Measurements from ENCODE around the gene S100A2. TPM values are rescaled to one million over a fixed set of nuclear protein-coding genes. Genes with fewer than 3 reads are reported as not detected.

S100A2 gene
- total and polyA plus RNA-seq, 4 donors, result 1.1 to 261 (median 54.8) TPM

DNA sequence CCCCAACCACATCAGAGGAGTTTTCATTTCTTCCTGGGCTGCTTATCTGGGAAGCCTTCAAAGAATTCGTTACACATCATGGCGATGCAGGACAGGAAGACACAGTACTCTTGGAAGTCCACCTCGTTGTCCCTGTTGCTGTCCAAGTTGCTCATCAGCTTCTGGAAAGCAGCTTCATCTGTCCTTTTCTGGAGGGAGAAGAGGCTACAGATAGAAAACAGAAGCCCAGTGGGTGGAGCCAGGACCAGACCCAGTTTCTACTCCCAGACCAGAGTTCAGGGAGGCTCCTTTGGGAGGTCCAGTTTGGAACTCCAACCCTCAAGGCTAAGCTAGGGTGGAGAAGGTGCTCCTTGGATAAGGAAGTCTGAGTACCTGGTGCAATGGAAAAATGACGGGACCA lies 21.9 kb downstream of the S100A2 start:
- H3K4me3 ChIP-seq, result no peak overlapping the region
- H3K9me3 ChIP-seq (ENCODE audit: control insufficient read depth in 4 of 4, insufficient read depth in 3 of 4, low read length in 3 of 4), result no peaks in the 10 kb centered on the region
- ATAC-seq (ENCODE audit: insufficient read depth, low FRiP score), result no peak
- peaks cover 3 to 49% (median 17%) of the 10 kb centered on the region in 5 donors for H3K4me1 ChIP-seq (ENCODE audit: control insufficient read depth in 5 of 5, insufficient read depth in 5 of 5, low read length in 5 of 5)
- WGBS, 2 donors, result 85 to 89% methylated on average over 4 of the region's 4 CpGs
- no peak for DNase-seq
- TF ChIP-seq CTCF (IDR thresholded peaks at IDR 0.05; ENCODE audit: control extremely low read depth, extremely low read depth), result no peak
- H3K27ac ChIP-seq (ENCODE audit: low read depth in 1 of 2, low read length in 1 of 2), result peak overlapping the region in 1 of 2 donors; percentile 44
- H3K36me3 ChIP-seq (ENCODE audit: control insufficient read depth in 4 of 4, insufficient read depth in 4 of 4, low read length in 4 of 4), result peaks cover 0 to 3% (median 0%) of the 10 kb centered on the region in 4 donors
- H3K9ac ChIP-seq (ENCODE audit: insufficient read depth in 1 of 2, low read length in 2 of 2), result no peak overlapping the region
- H3K27me3 ChIP-seq (ENCODE audit: control insufficient read depth in 3 of 3, insufficient read depth in 3 of 3, low read length in 2 of 3), result no peaks in the 10 kb centered on the region

DNA sequence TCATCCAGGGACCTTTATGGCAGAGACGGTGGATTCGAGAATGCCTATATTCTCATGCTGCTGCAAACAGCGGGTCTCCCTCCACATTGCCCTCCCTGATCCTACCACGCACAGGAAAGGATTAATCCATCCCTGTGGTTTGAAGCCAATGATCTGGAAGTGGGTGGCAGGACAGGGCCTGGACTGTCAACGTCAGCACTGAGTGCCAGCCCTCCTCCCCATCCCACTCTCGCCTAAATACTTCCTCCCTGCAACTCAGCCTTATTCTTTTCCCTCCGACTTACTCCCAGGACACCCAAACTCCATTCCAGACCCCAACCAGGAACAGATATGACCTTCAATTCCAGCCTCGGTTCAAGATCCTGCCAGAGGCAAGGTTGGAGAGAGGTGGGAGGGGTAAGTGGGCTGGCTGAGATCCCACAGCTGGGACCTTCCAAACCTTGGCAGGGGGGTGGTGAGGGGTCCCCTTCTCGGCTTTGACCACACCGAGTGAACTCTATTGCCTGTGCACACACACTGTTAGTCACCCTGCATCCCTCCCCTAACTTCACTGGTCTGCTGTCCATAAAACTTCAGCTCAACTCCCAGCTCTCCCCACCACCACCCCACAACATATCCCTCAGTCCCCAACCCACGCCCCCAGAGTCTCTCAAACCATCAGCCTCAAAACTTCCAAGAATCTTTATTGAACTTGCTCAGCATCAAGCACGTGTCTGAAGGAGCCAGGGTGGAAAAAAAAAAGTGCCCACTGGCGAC lies 22.5 kb downstream of the S100A2 start:
- no peak overlapping the region for H3K9ac ChIP-seq (ENCODE audit: insufficient read depth in 1 of 2, low read length in 2 of 2)
- H3K36me3 ChIP-seq (ENCODE audit: control insufficient read depth in 4 of 4, insufficient read depth in 4 of 4, low read length in 4 of 4), result peaks cover 0 to 3% (median 0%) of the 10 kb centered on the region in 4 donors
- no peaks in the 10 kb centered on the region for H3K27me3 ChIP-seq (ENCODE audit: control insufficient read depth in 3 of 3, insufficient read depth in 3 of 3, low read length in 2 of 3)
- peaks cover 3 to 43% (median 17%) of the 10 kb centered on the region in 5 donors for H3K4me1 ChIP-seq (ENCODE audit: control insufficient read depth in 5 of 5, insufficient read depth in 5 of 5, low read length in 5 of 5)
- ATAC-seq (ENCODE audit: insufficient read depth, low FRiP score) (no peak), DNase-seq (no peak)
- no peak for TF ChIP-seq CTCF (IDR thresholded peaks at IDR 0.05; ENCODE audit: control extremely low read depth, extremely low read depth)
- H3K9me3 ChIP-seq (ENCODE audit: control insufficient read depth in 4 of 4, insufficient read depth in 3 of 4, low read length in 3 of 4), result no peaks in the 10 kb centered on the region
- no peak overlapping the region for H3K4me3 ChIP-seq
- peak overlapping the region in 1 of 2 donors; percentile 12 for H3K27ac ChIP-seq (ENCODE audit: low read depth in 1 of 2, low read length in 1 of 2)
- WGBS, 2 donors, result 79 to 82% methylated on average over 13 of the region's 13 CpGs

- Histone ChIP-seq H3K27me3 (ENCODE audit: control insufficient read depth in 3 of 3, insufficient read depth in 3 of 3, low read length in 2 of 3) (no peaks in the 10 kb centered on the region), H3K4me3 (no peak overlapping the region), H3K36me3 (ENCODE audit: control insufficient read depth in 4 of 4, insufficient read depth in 4 of 4, low read length in 4 of 4) (peaks cover 0 to 3% (median 0%) of the 10 kb centered on the region in 4 donors), H3K4me1 (ENCODE audit: control insufficient read depth in 5 of 5, insufficient read depth in 5 of 5, low read length in 5 of 5) (peaks cover 3 to 37% (median 14%) of the 10 kb centered on the region in 5 donors), H3K9me3 (ENCODE audit: control insufficient read depth in 4 of 4, insufficient read depth in 3 of 4, low read length in 3 of 4) (no peaks in the 10 kb centered on the region), H3K9ac (ENCODE audit: insufficient read depth in 1 of 2, low read length in 2 of 2) (no peak overlapping the region), H3K27ac (ENCODE audit: low read depth in 1 of 2, low read length in 1 of 2) (peak overlapping the region in 1 of 2 donors; percentile 17)
- TF ChIP-seq CTCF (IDR thresholded peaks at IDR 0.05; ENCODE audit: control extremely low read depth, extremely low read depth), result no peak
- no peak for ATAC-seq (ENCODE audit: insufficient read depth, low FRiP score)
- 69 to 78% methylated on average over 13 of the region's 13 CpGs for WGBS, 2 donors
- DNase-seq, result no peak
Observed at GRCh38 chr1:153541641-153542590, 23.7 kb downstream of the S100A2 start.
